Stimulated activated naive CD8-positive, alpha-beta T cell treated with anti-CD3 and anti-CD28 coated beads, Interleukin-15, Interleukin-2, amounts not matched to agents 100 ng/mL and 50 ng/mL, for 24 hours (primary cell): Measurements from ENCODE around the gene COMTD1.
"Not testable (repeated sequence)": the region's sequence is repeated elsewhere in the genome, so short reads cannot be mapped to it uniquely, and the experiment has no call there.

Source experiments
- H3K27ac Mint-ChIP-seq: one replicate; pipeline ENCODE4 v1.8.0; 2021; ENCODE audit warnings: mild to moderate bottlenecking, mixed read lengths
- H3K27me3 Mint-ChIP-seq: one replicate; pipeline ENCODE4 v1.8.0; 2021; ENCODE audit warnings: mixed read lengths
- H3K36me3 Mint-ChIP-seq: one replicate; pipeline ENCODE4 v1.8.0; 2021; ENCODE audit warnings: low read depth, mixed read lengths
- H3K4me1 Mint-ChIP-seq: one replicate; pipeline ENCODE4 v1.8.0; 2021; ENCODE audit warnings: low read depth, mixed read lengths
- H3K4me3 Mint-ChIP-seq: one replicate; pipeline ENCODE4 v1.8.0; 2021; ENCODE audit warnings: mild to moderate bottlenecking, mixed read lengths
- H3K9me3 Mint-ChIP-seq: one replicate; pipeline ENCODE4 v1.8.0; 2021; ENCODE audit warnings: mixed read lengths

The COMTD1 gene

GRCh38 chr10:75211007-75211691, 24.6 kb downstream of the COMTD1 start:
- H3K36me3 Mint-ChIP-seq: peaks cover 40% of the 10 kb centered on the region

GRCh38 chr10:75210282-75211006, 25.3 kb downstream of the COMTD1 start, which contains the start of gene VDAC2:
VDAC2 (plus strand) TSS chr10:75210796; CDS start chr10:75211159, 363 bp downstream.
- peak within 1 kb of the TSS; percentile 100 for H3K27ac Mint-ChIP-seq
- peaks cover 50% of the 10 kb centered on the region for H3K4me1 Mint-ChIP-seq
- H3K9me3 Mint-ChIP-seq: no peaks in the 10 kb centered on the region
- peak within 1 kb of the TSS; percentile 95 for H3K4me3 Mint-ChIP-seq
- no peaks in the 10 kb centered on the region for H3K27me3 Mint-ChIP-seq
- peaks cover 34% of the 10 kb centered on the region for H3K36me3 Mint-ChIP-seq

More at GRCh38 chr10:75211007-75211691, 24.6 kb downstream of the COMTD1 start:
- Mint-ChIP-seq H3K4me3 (peak overlapping the region; percentile 95), H3K4me1 (peaks cover 55% of the 10 kb centered on the region), H3K27ac (peak overlapping the region; percentile 98), H3K27me3 (no peaks in the 10 kb centered on the region), H3K9me3 (no peaks in the 10 kb centered on the region)

GRCh38 chr10:75209921-75210281, 25.9 kb downstream of the COMTD1 start:
- Mint-ChIP-seq H3K27me3 (no peaks in the 10 kb centered on the region), H3K9me3 (no peaks in the 10 kb centered on the region), H3K4me1 (peaks cover 49% of the 10 kb centered on the region), H3K4me3 (peak overlapping the region; percentile 95), H3K36me3 (peaks cover 34% of the 10 kb centered on the region), H3K27ac (peak overlapping the region; percentile 100)

- peaks cover 28% of the 10 kb centered on the region for H3K36me3 Mint-ChIP-seq
- H3K27ac Mint-ChIP-seq: peak overlapping the region; percentile 100
- H3K4me3 Mint-ChIP-seq: peak overlapping the region; percentile 95
- H3K4me1 Mint-ChIP-seq: peaks cover 43% of the 10 kb centered on the region
- H3K9me3 Mint-ChIP-seq: no peaks in the 10 kb centered on the region
- H3K27me3 Mint-ChIP-seq: no peaks in the 10 kb centered on the region
Measured at GRCh38 chr10:75209086-75209920, 26.5 kb downstream of the COMTD1 start.

GRCh38 chr10:75208181-75208580, 27.6 kb downstream of the COMTD1 start:
- Mint-ChIP-seq H3K27ac (peak overlapping the region; percentile 84), H3K4me1 (peaks cover 36% of the 10 kb centered on the region), H3K27me3 (no peaks in the 10 kb centered on the region), H3K4me3 (peak overlapping the region; percentile 45), H3K36me3 (peaks cover 21% of the 10 kb centered on the region), H3K9me3 (no peaks in the 10 kb centered on the region)

GRCh38 chr10:75207857-75208144, 28.0 kb downstream of the COMTD1 start:
- Mint-ChIP-seq H3K36me3 (peaks cover 17% of the 10 kb centered on the region), H3K4me1 (peaks cover 34% of the 10 kb centered on the region), H3K27me3 (no peaks in the 10 kb centered on the region), H3K9me3 (no peaks in the 10 kb centered on the region), H3K4me3 (no peak overlapping the region), H3K27ac (no peak overlapping the region)

- Mint-ChIP-seq H3K27ac (no peak overlapping the region), H3K4me1 (peaks cover 29% of the 10 kb centered on the region), H3K9me3 (no peaks in the 10 kb centered on the region), H3K4me3 (no peak overlapping the region), H3K36me3 (peaks cover 12% of the 10 kb centered on the region), H3K27me3 (no peaks in the 10 kb centered on the region)
Measured at GRCh38 chr10:75207079-75207856, 28.5 kb downstream of the COMTD1 start.

GRCh38 chr10:75206638-75207037, 29.1 kb downstream of the COMTD1 start:
- peaks cover 22% of the 10 kb centered on the region for H3K4me1 Mint-ChIP-seq
- not testable (repeated sequence) for H3K9me3 Mint-ChIP-seq, H3K4me3 Mint-ChIP-seq, H3K27me3 Mint-ChIP-seq, H3K36me3 Mint-ChIP-seq, H3K27ac Mint-ChIP-seq

- H3K4me1 Mint-ChIP-seq: peaks cover 19% of the 10 kb centered on the region
- no peak overlapping the region for H3K27ac Mint-ChIP-seq
- H3K4me3 Mint-ChIP-seq: no peak overlapping the region
- no peaks in the 10 kb centered on the region for H3K27me3 Mint-ChIP-seq
- H3K36me3 Mint-ChIP-seq: no peaks in the 10 kb centered on the region
- no peaks in the 10 kb centered on the region for H3K9me3 Mint-ChIP-seq
Measured at GRCh38 chr10:75205908-75206307, 29.8 kb downstream of the COMTD1 start.

- no peaks in the 10 kb centered on the region for H3K9me3 Mint-ChIP-seq
- H3K27me3 Mint-ChIP-seq: no peaks in the 10 kb centered on the region
Measured at GRCh38 chr10:75203724-75204123, 32.0 kb downstream of the COMTD1 start.

GRCh38 chr10:75203046-75203620, 32.6 kb downstream of the COMTD1 start:
- H3K4me1 Mint-ChIP-seq, H3K36me3 Mint-ChIP-seq, H3K27me3 Mint-ChIP-seq, H3K9me3 Mint-ChIP-seq, H3K4me3 Mint-ChIP-seq, H3K27ac Mint-ChIP-seq: not testable (repeated sequence)

More at GRCh38 chr10:75203724-75204123, 32.0 kb downstream of the COMTD1 start:
- Mint-ChIP-seq H3K27ac (no peak overlapping the region), H3K36me3 (no peaks in the 10 kb centered on the region), H3K4me3 (no peak overlapping the region), H3K4me1 (peaks cover 9% of the 10 kb centered on the region)

GRCh38 chr10:75202321-75203045, 33.3 kb downstream of the COMTD1 start:
- Mint-ChIP-seq H3K27ac (no peak overlapping the region), H3K27me3 (no peaks in the 10 kb centered on the region), H3K36me3 (no peaks in the 10 kb centered on the region), H3K9me3 (no peaks in the 10 kb centered on the region), H3K4me3 (no peak overlapping the region), H3K4me1 (no peaks in the 10 kb centered on the region)

- Mint-ChIP-seq H3K36me3 (no peaks in the 10 kb centered on the region), H3K4me3 (no peak overlapping the region), H3K4me1 (no peaks in the 10 kb centered on the region), H3K9me3 (no peaks in the 10 kb centered on the region), H3K27ac (no peak overlapping the region), H3K27me3 (no peaks in the 10 kb centered on the region)
Measured at GRCh38 chr10:75201793-75202307, 33.9 kb downstream of the COMTD1 start.
